ENCODE results near the gene DEGS2.

The DEGS2 gene

DNA sequence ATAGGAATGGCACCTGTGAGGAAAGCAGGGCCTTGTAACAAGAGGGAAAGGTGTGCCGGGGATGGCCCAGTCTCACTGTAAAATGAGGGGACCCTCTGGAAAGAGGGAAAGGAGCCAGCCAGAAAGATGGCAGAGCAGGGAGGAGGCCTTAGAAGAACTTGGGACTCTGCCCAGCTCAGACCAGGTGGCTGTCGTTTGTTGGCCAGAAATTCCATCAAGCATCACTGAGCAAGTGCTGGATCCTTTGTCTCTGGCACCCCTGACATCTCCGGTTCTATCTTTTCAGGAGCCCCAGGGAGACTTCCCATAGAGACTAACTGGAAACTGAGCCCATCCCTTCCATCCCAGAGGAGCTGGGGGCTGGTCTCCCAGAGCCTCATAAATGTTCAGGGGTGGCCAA, 43.3 kb downstream of the DEGS2 start:
- DNase-seq (ENCODE audit: extremely low read depth in 1 of 2, low read depth in 1 of 2): no peak

- DNase-seq (ENCODE audit: extremely low read depth in 1 of 2, low read depth in 1 of 2): no peak
Measured at GRCh38 chr14:100115726-100116125, 43.7 kb downstream of the DEGS2 start.

- DNase-seq (ENCODE audit: extremely low read depth in 1 of 2, low read depth in 1 of 2): no peak
Measured at GRCh38 chr14:100115236-100115635, 44.2 kb downstream of the DEGS2 start.

- DNase-seq (ENCODE audit: extremely low read depth in 1 of 2, low read depth in 1 of 2): no peak
Measured at GRCh38 chr14:100114109-100114765, 45.2 kb downstream of the DEGS2 start.

GRCh38 chr14:100111931-100112704, 47.3 kb downstream of the DEGS2 start:
- no peak for DNase-seq (ENCODE audit: extremely low read depth in 1 of 2, low read depth in 1 of 2)

- no peak for DNase-seq (ENCODE audit: extremely low read depth in 1 of 2, low read depth in 1 of 2)
Measured at GRCh38 chr14:100110816-100111215, 48.6 kb downstream of the DEGS2 start.

GRCh38 chr14:100109594-100109955, 49.9 kb downstream of the DEGS2 start:
- no peak for DNase-seq (ENCODE audit: extremely low read depth in 1 of 2, low read depth in 1 of 2)

DNA sequence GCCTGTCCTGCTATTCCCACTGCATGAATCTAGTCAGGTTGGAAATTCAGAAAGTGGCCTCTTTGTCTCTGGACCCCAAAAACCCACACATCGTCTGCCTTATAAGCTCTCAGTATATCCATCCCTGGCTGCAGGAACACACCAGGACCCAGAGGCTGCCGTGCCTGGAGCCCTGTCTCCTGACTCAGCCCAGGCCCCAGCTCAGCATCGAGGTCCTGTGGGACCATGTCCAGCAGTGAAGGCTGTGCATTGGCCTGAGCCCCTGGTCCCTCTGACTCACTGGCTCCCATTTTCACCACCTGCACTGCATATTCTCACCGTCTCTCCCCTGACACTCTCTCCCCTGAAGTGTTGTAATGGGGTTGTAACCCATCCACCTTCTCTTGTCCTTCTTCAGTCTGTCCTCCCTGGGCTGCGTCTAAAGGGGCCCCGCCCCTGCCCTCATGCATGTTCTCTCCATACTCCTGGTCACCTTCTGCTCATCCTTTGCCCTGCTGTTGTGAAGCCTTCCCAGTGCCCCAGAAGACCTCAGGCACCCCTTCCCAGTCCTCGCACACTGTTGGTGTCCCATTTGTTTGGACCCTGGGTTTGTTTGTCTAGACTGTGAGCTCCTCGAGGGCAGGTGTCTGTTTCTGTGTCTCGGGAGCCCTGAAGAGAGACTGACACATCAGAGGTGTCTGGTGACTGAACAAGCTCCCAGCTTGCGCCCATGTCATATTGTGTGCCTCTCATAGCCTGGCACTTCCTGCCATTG, 50.4 kb downstream of the DEGS2 start:
- DNase-seq (ENCODE audit: extremely low read depth in 1 of 2, low read depth in 1 of 2): no peak

DNA sequence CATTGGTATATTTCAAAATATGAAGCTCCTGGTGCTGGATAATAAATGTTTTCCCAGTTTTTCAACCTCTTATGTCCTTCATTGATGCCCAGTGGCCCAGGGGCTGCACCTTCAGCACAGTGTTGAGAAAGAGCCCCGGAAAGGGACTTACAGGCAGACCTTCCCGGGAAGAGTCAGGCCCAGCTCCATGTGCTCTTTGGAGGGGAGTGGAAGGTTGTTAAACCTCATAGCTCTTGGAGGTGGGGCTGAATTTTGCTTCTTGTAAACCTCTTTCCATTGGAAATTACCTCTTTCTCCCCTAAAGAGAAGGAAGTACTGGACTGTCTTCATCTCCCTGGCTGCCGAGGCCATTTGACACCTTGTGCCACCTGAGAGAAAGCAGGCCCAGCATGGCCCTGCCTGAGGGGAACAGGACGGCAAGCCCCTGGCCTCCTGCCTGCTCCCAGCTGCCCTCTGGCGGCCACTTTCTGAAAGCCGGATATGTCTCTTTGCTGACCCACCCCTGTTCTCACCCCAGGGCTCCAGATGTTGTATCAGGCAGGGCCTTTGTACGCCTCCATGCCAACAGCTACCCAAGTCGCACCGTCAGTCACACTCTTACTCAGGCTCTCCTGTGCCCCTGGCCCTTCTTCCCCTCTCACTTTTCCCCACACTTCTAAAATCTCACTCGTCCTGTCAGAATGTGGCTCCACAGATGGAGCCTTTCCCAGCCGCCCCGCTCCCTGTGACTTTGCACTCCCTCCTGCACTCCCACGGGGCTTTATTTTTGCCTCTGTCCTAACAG, 51.2 kb downstream of the DEGS2 start:
- peak; percentile 63 to 84 for DNase-seq (ENCODE audit: extremely low read depth in 1 of 2, low read depth in 1 of 2)

- DNase-seq (ENCODE audit: extremely low read depth in 1 of 2, low read depth in 1 of 2): no peak
Measured at GRCh38 chr14:100107236-100107635, 52.2 kb downstream of the DEGS2 start.

DNA sequence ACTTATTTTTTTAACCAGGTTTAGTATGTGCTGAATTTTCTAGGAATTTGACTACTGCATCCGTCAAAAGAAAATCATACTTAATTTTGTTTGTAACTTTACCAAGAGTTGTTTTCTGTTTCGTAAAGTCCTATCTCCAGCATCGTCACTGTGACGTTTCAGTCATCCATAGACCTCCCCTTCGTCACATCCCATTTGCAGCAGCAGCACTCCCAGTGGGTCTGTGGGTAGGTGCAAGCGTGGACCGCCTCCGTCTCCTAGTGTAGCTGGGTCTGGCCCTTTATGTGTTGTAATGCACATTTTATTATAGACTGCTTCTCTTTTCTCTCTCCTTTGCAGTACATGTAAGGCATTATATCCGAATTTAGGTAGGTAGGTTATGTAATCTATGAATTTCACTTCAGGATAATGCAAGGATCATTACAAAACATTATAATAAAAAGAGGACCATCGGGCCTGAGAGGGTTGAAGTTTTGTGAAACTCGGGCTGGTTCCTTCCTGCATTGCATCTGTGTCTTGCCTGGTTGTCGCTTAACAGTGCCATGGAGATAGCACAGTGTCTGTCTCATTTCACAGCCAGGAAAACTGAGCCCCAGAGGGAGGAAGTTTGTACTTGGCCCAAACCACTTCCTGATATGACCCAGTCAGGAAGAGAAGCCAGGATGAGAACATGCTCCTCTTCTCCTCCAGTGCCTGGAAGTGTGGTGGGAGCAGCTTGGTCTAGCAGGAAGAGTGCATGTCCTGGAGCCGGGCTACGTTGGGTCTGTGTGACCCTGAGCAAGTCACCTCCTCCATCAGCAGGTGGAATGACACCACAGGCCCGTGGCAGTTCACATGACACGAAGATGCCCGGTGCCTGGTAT, 53.0 kb downstream of the DEGS2 start:
- DNase-seq (ENCODE audit: extremely low read depth in 1 of 2, low read depth in 1 of 2): peak in 1 of 2 donors; percentile 39

DNA sequence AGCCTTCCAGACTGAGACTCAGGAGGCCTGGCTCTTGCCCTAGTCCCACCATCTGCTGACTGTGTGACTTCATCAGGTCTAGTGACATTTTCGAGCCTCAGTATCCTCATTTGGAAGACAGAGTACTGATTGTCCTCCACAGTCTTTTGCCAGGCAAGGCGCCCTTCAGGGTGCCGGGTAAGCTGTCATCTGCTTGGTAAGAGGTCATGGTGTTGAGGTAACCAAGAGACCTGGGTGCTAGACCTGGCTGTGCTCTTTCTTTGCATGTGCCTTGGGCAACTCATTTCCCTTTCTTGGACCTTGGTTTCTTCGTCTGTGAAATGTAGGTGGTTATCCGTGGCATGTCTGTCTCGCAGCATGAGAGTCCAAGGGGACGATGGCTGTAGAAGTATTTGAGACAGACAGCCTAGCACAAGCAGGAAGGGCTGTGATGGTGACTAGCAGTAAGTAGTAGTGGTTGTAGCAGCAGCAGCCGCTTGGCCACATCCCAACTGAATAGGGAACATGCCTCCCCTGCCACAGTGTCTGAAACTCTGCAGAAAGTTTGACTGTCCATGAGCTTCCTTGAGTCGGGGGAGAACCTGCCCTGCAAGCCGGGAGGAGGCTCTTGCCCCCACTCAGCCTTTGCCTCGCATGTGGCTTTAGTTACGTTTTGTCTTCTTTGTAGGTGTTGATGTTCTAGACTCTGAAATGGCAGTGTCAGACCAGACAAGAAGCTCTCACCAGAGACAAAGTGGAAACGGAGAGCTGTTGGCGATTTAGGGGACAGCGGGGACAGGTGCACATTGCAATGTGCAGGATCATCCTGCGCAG, 53.9 kb downstream of the DEGS2 start:
- no peak for DNase-seq (ENCODE audit: extremely low read depth in 1 of 2, low read depth in 1 of 2)

GRCh38 chr14:100104523-100105300, 54.7 kb downstream of the DEGS2 start:
- DNase-seq (ENCODE audit: extremely low read depth in 1 of 2, low read depth in 1 of 2): no peak

- no peak for DNase-seq (ENCODE audit: extremely low read depth in 1 of 2, low read depth in 1 of 2)
Measured at GRCh38 chr14:100104006-100104352, 55.5 kb downstream of the DEGS2 start.

DNA sequence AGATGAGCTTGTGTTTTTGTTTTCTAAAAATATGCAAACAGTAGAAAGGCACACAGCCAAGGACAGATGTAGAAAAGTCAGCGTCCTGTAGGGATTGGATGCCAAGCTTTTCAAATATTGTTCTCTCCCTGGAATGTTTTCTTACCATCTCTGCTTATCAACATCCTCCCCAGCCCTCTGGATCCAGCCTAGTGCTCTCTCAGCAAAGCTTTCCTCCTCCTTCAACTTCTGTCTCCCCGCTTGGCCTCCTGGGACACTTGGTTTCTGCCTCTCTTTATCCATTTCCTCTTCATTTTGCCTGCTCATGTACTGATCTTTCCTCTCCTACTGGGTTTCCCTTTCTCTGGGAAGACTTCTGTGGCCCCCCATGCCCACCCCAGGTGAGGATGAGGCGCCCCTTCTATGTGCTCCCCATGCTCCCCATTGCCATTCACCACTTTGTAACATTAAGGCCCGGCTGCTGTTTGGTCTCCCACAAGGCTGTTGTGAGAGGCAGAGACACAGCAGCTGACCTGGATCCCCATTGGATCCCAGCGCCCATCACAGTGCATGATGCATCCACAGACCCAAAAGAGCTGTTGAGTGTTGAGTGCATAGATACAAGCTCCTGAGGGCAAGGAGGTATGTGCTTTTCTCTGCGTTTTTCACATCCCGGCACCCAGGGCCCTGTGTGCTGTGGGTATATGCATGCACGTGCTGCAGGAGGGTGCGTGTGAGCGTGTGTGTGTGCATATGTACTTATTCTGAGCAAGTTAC, 56.0 kb downstream of the DEGS2 start:
- no peak for DNase-seq (ENCODE audit: extremely low read depth in 1 of 2, low read depth in 1 of 2)

- no peak for DNase-seq (ENCODE audit: extremely low read depth in 1 of 2, low read depth in 1 of 2)
Measured at GRCh38 chr14:100102156-100102785, 57.2 kb downstream of the DEGS2 start.

- DNase-seq (ENCODE audit: extremely low read depth in 1 of 2, low read depth in 1 of 2): no peak
Measured at GRCh38 chr14:100100032-100100703, 59.3 kb downstream of the DEGS2 start.

Data from stimulated activated CD8-positive, alpha-beta memory T cell treated with anti-CD3 and anti-CD28 coated beads, Interleukin-7, amount 100 ng/mL, for 48 hours (primary cell).